GM23338 (cell line): ENCODE results near the gene ZNF687. TPM values are rescaled to one million over a fixed set of nuclear protein-coding genes. Genes with fewer than 3 reads are reported as not detected.

Experiments used
- ATAC-seq: fragments of 200-7000 bp; cut with Tn5 transposase; 3 replicates; pipeline ENCODE4 v1.9.1; 2020
- DNase-seq: peaks from one replicate; pipeline ENCODE4 v3.0.0-alpha.2; 2015; ENCODE audit warnings: low spot score
- H2AFZ ChIP-seq: fragments of 200-600 bp; sonication (generic); 2 replicates; pipeline ENCODE4 v1.8.0; 2016; ENCODE audit warnings: antibody characterized with exemption, mild to moderate bottlenecking, moderate library complexity
- H3F3A ChIP-seq: fragments of 200-600 bp; sonication (generic); replicated peaks from 2 replicates; pipeline ENCODE4 v1.8.0; 2017; ENCODE audit warnings: antibody characterized with exemption, mixed run types, low read depth
- H3K27ac ChIP-seq: fragments of 200-600 bp; sonication (generic); 2 replicates; pipeline ENCODE4 v1.6.1; 2016; ENCODE audit warnings: low read depth
- H3K27me3 ChIP-seq: fragments of 200-600 bp; sonication (generic); 2 replicates; pipeline ENCODE4 v1.8.0; 2016; ENCODE audit warnings: mild to moderate bottlenecking, mixed run types, moderate library complexity; ENCODE audit not compliant: insufficient read depth
- H3K36me3 ChIP-seq: fragments of 200-600 bp; sonication (generic); 2 replicates; pipeline ENCODE4 v1.8.0; 2016; ENCODE audit warnings: mild to moderate bottlenecking; ENCODE audit not compliant: insufficient read depth
- H3K4me1 ChIP-seq: fragments of 200-600 bp; sonication (generic); 2 replicates; pipeline ENCODE4 v1.8.0; 2016; ENCODE audit warnings: mild to moderate bottlenecking, moderate library complexity; ENCODE audit not compliant: insufficient read depth
- H3K4me2 ChIP-seq: fragments of 200-600 bp; sonication (generic); 2 replicates; pipeline ENCODE4 v1.7.1; 2017; ENCODE audit warnings: mixed run types
- H3K4me3 ChIP-seq: fragments of 200-600 bp; sonication (generic); 2 replicates; pipeline ENCODE4 v1.6.1; 2016; ENCODE audit warnings: mixed run types
- H3K79me2 ChIP-seq: fragments of 200-600 bp; sonication (generic); replicated peaks from 2 replicates; pipeline ENCODE4 v1.8.0; 2017; ENCODE audit warnings: mild to moderate bottlenecking; ENCODE audit not compliant: insufficient read depth
- H3K9me2 ChIP-seq: fragments of 200-600 bp; sonication (generic); 2 replicates; pipeline ENCODE4 v1.8.0; 2017; ENCODE audit not compliant: insufficient read depth
- H4K20me1 ChIP-seq: fragments of 200-600 bp; sonication (generic); replicated peaks from 2 replicates; pipeline ENCODE4 v1.8.0; 2017; ENCODE audit warnings: mild to moderate bottlenecking; ENCODE audit not compliant: insufficient read depth
- H3K27ac Mint-ChIP-seq: 2 replicates; pipeline ENCODE4 v1.8.0; 2020; ENCODE audit warnings: inconsistent platforms, mild to moderate bottlenecking, moderate library complexity, mixed read lengths
- H3K27me3 Mint-ChIP-seq: 3 replicates; pipeline ENCODE4 v1.8.0; 2022; ENCODE audit warnings: low read depth, mild to moderate bottlenecking, moderate library complexity, mixed read lengths, inconsistent platforms; ENCODE audit not compliant: insufficient read depth, poor library complexity
- H3K36me3 Mint-ChIP-seq: 3 replicates; pipeline ENCODE4 v1.8.0; 2021; ENCODE audit warnings: low read depth, mild to moderate bottlenecking, inconsistent platforms, moderate library complexity, mixed read lengths
- H3K4me1 Mint-ChIP-seq: 3 replicates; pipeline ENCODE4 v1.8.0; 2020; ENCODE audit warnings: mild to moderate bottlenecking, inconsistent platforms, mixed read lengths
- H3K4me3 Mint-ChIP-seq: 3 replicates; pipeline ENCODE4 v1.8.0; 2021; ENCODE audit warnings: moderate library complexity, mild to moderate bottlenecking, inconsistent platforms, mixed read lengths
- H3K9me3 Mint-ChIP-seq: 3 replicates; pipeline ENCODE4 v1.8.0; 2020; ENCODE audit warnings: moderate library complexity, mild to moderate bottlenecking, inconsistent platforms, mixed read lengths
- CREB1 ChIP-seq: fragments of 250-450 bp; sonication (Bioruptor Pico); IDR thresholded peaks from 2 replicates; pipeline ENCODE4 v1.5.0; 2020; ENCODE audit warnings: low read depth, mild to moderate bottlenecking, moderate library complexity
- EZH2phosphoT487 ChIP-seq: fragments of 200-600 bp; sonication (generic); IDR thresholded peaks from one replicate; pipeline ENCODE4 v1.8.1; 2018; ENCODE audit warnings: antibody characterized with exemption; ENCODE audit not compliant: unreplicated experiment
- JUNB ChIP-seq: IDR thresholded peaks from one replicate; pipeline ENCODE4 v1.6.1; 2016; ENCODE audit warnings: antibody characterized with exemption; ENCODE audit not compliant: unreplicated experiment
- NANOG ChIP-seq: IDR thresholded peaks from 2 replicates; pipeline ENCODE4 v1.6.1; 2016; ENCODE audit warnings: antibody characterized with exemption, borderline replicate concordance
- POLR2AphosphoS5 ChIP-seq: IDR thresholded peaks from 2 replicates; pipeline ENCODE4 v1.6.1; 2016; ENCODE audit warnings: antibody characterized with exemption, low read depth
- ZNF462 ChIP-seq: fragments of 250-450 bp; sonication (Bioruptor Pico); IDR thresholded peaks from 2 replicates; pipeline ENCODE4 v1.5.0; 2020; ENCODE audit warnings: mild to moderate bottlenecking, moderate library complexity
- polyA plus RNA-seq: library from polyadenylated mRNA; unstranded; fragments of >200 nt; fragmentation: Nextera tagmentation; extraction: Ambion mirVana; gene quantifications from 2 replicates; pipeline ENCODE4 v1.2.1, GENCODE V29; 2016
- total RNA-seq: library from RNA; depleted of rRNA; stranded (reverse); fragments of >200 nt; shearing (Covaris generic); gene quantifications from 2 replicates; pipeline ENCODE4 v1.2.3, GENCODE V29; 2014

Gene ZNF687
- total and polyA plus RNA-seq, 2 experiments from 2014 or later = 7.7 to 63.9 TPM

DNA sequence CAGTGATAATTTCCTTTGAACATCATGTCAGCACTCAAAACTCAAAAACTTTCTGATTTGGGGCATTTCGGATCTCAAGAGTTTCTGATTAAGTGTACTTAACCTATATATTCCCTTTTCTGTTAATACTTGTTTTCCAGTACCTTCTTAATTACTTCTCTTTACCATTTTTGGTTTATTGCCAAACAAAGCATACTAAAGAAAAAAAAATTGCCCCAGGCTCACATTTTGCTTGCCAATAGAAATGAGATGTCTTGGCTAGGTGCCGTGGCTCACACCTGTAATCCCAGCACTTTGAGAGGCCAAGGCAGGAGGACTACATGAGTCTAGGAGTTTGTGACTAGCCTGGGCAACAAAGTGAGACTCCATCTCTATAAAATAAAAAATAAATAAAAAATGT, 22.7 kb upstream of the ZNF687 start:
- Histone ChIP-seq H3K27ac (no peak overlapping the region), H3K9me2 (no peaks in the 10 kb centered on the region), H3K79me2 (peaks cover 78% of the 10 kb centered on the region), H2AFZ (no peak overlapping the region), H3K4me2 (no peak overlapping the region), H3F3A (peaks cover 8% of the 10 kb centered on the region), H3K27me3 (no peaks in the 10 kb centered on the region), H3K36me3 (peaks cover 12% of the 10 kb centered on the region), H4K20me1 (peaks cover 25% of the 10 kb centered on the region), H3K4me3 (no peak overlapping the region), H3K4me1 (peaks cover 6% of the 10 kb centered on the region; the same call in 1 of the 2 replicates)
- peaks cover 36% of the 10 kb centered on the region for H3K36me3 Mint-ChIP-seq
- ATAC-seq (no peak), DNase-seq (no peak)
- H3K4me1 Mint-ChIP-seq = peaks cover 8% of the 10 kb centered on the region
- H3K27ac Mint-ChIP-seq = no peak overlapping the region
- TF ChIP-seq ZNF462 (CRISPR knock-in tag) = no peak
- no peak for TF ChIP-seq EZH2phosphoT487
- no peak for TF ChIP-seq NANOG
- TF ChIP-seq POLR2AphosphoS5 = no peak
- no peak for TF ChIP-seq JUNB
- TF ChIP-seq CREB1 (CRISPR knock-in tag) = no peak
- H3K27me3 Mint-ChIP-seq = peaks cover 10% of the 10 kb centered on the region
- H3K9me3 Mint-ChIP-seq = peaks cover 2% of the 10 kb centered on the region; the same call in 1 of the 3 replicates
- no peak overlapping the region for H3K4me3 Mint-ChIP-seq
